ENCODE measurements around the gene LRP6. TPM values are rescaled to one million over a fixed set of nuclear protein-coding genes. Genes with fewer than 3 reads are reported as not detected.

LRP6 gene
- polyA plus RNA-seq, 1 donor (not counting 4 experiments of a cell fraction or from before 2014, with no cell fraction given): 13.0 TPM

- Histone ChIP-seq H3K4me3 (ENCODE audit: control insufficient read depth in 2 of 3, extremely low read depth in 1 of 3, insufficient read depth in 2 of 3, low read depth in 1 of 3, low read length in 3 of 3) (no peak overlapping the region), H2AFZ (ENCODE audit: control insufficient read depth, low read length) (no peak overlapping the region), H3K9ac (ENCODE audit: control insufficient read depth, extremely low read depth, insufficient read depth, low read length) (no peak overlapping the region), H3K79me2 (ENCODE audit: control insufficient read depth, insufficient read depth, low read length) (peaks cover 49% of the 10 kb centered on the region), H4K20me1 (ENCODE audit: control insufficient read depth, extremely low read depth, insufficient read depth, low read length) (no peaks in the 10 kb centered on the region), H3K27ac (ENCODE audit: control insufficient read depth, insufficient read depth, low read length) (no peak overlapping the region), H3K27me3 (ENCODE audit: control insufficient read depth, extremely low read depth, insufficient read depth, low read length) (no peaks in the 10 kb centered on the region), H3K36me3 (ENCODE audit: control insufficient read depth in 2 of 2, extremely low read depth in 1 of 2, insufficient read depth in 2 of 2, low read length in 2 of 2) (no peaks in the 10 kb centered on the region), H3K9me1 (ENCODE audit: control insufficient read depth, extremely low read depth, insufficient read depth, low read length) (no peaks in the 10 kb centered on the region), H3K4me1 (ENCODE audit: control insufficient read depth, extremely low read depth, insufficient read depth, low read length) (no peaks in the 10 kb centered on the region), H3K4me2 (ENCODE audit: control insufficient read depth, extremely low read depth, insufficient read depth, low read depth, low read length) (no peak overlapping the region), H3K9me3 (ENCODE audit: control insufficient read depth, low read depth, low read length) (no peaks in the 10 kb centered on the region)
- DNase-seq (ENCODE audit: low read depth, low spot score) (no peak), FAIRE-seq (no peak)
- dilution Hi-C loops (cut with MboI; ENCODE audit: extremely low pct_ligation_motif_present, low sequenced_read_pairs): no loop called here
- TF ChIP-seq EZH2 (IDR thresholded peaks at IDR 0.05; ENCODE audit: low read length) (no peak), CTCF (optimal IDR thresholded peaks at IDR 0.05 in 1 of 3, IDR thresholded peaks at IDR 0.05 in 1 of 3, conservative IDR thresholded peaks at IDR 0.05 in 1 of 3; ENCODE audit: extremely low read depth in 1 of 3, insufficient read depth in 2 of 3, low read length in 3 of 3) (no peak)
Measured at GRCh38 chr12:12229556-12230092, 37.2 kb downstream of the LRP6 start.

GRCh38 chr12:12228402-12228801 is 38.4 kb downstream of the LRP6 start:
- Histone ChIP-seq H4K20me1 (ENCODE audit: control insufficient read depth, extremely low read depth, insufficient read depth, low read length) (no peaks in the 10 kb centered on the region), H3K27me3 (ENCODE audit: control insufficient read depth, extremely low read depth, insufficient read depth, low read length) (no peaks in the 10 kb centered on the region), H3K4me1 (ENCODE audit: control insufficient read depth, extremely low read depth, insufficient read depth, low read length) (no peaks in the 10 kb centered on the region), H3K9ac (ENCODE audit: control insufficient read depth, extremely low read depth, insufficient read depth, low read length) (no peak overlapping the region), H3K9me1 (ENCODE audit: control insufficient read depth, extremely low read depth, insufficient read depth, low read length) (no peaks in the 10 kb centered on the region), H3K27ac (ENCODE audit: control insufficient read depth, insufficient read depth, low read length) (no peak overlapping the region), H3K4me2 (ENCODE audit: control insufficient read depth, extremely low read depth, insufficient read depth, low read depth, low read length) (no peak overlapping the region), H3K9me3 (ENCODE audit: control insufficient read depth, low read depth, low read length) (no peaks in the 10 kb centered on the region), H3K4me3 (ENCODE audit: control insufficient read depth in 2 of 3, extremely low read depth in 1 of 3, insufficient read depth in 2 of 3, low read depth in 1 of 3, low read length in 3 of 3) (no peak overlapping the region), H2AFZ (ENCODE audit: control insufficient read depth, low read length) (no peak overlapping the region), H3K79me2 (ENCODE audit: control insufficient read depth, insufficient read depth, low read length) (peaks cover 47% of the 10 kb centered on the region), H3K36me3 (ENCODE audit: control insufficient read depth in 2 of 2, extremely low read depth in 1 of 2, insufficient read depth in 2 of 2, low read length in 2 of 2) (no peaks in the 10 kb centered on the region)
- DNase-seq (ENCODE audit: low read depth, low spot score) (no peak), FAIRE-seq (no peak)
- TF ChIP-seq CTCF (optimal IDR thresholded peaks at IDR 0.05 in 1 of 3, IDR thresholded peaks at IDR 0.05 in 1 of 3, conservative IDR thresholded peaks at IDR 0.05 in 1 of 3; ENCODE audit: extremely low read depth in 1 of 3, insufficient read depth in 2 of 3, low read length in 3 of 3): no peak
- TF ChIP-seq EZH2 (IDR thresholded peaks at IDR 0.05; ENCODE audit: low read length): no peak
- dilution Hi-C loops (cut with MboI; ENCODE audit: extremely low pct_ligation_motif_present, low sequenced_read_pairs): no loop called here
